ENCODE measurements around the gene ZNF639.

DNA sequence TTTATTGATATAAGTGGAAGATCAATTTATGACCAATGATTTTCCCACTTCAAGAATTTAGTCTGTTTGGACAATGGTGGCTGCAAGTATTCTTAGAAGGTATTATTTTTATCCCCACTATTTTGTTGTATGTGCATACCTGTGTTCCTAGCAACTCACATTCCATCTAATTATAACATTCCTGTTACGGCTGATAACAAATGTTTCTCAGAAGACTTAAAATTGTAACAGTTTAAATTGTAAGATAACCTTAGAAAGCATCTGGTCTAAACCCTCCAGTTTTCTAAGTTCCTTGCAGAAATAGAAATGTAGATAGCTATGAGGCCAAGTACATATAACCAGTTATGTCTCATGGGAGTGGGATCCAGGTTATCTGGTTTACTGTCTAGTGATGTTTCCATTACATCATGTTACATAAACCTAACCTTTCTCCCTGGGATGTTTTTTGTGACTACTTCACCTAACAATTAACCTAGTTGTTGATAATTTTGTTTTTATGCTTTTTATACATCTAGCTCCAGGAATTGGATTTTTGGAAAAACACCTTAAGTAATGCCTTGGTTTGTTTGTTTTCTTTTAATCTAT, 13.6 kb downstream of the ZNF639 start:
- TF ChIP-seq CEBPB (IDR thresholded peaks at IDR 0.05; ENCODE audit: low read depth): no peak
- TF ChIP-seq, protein P1, sequence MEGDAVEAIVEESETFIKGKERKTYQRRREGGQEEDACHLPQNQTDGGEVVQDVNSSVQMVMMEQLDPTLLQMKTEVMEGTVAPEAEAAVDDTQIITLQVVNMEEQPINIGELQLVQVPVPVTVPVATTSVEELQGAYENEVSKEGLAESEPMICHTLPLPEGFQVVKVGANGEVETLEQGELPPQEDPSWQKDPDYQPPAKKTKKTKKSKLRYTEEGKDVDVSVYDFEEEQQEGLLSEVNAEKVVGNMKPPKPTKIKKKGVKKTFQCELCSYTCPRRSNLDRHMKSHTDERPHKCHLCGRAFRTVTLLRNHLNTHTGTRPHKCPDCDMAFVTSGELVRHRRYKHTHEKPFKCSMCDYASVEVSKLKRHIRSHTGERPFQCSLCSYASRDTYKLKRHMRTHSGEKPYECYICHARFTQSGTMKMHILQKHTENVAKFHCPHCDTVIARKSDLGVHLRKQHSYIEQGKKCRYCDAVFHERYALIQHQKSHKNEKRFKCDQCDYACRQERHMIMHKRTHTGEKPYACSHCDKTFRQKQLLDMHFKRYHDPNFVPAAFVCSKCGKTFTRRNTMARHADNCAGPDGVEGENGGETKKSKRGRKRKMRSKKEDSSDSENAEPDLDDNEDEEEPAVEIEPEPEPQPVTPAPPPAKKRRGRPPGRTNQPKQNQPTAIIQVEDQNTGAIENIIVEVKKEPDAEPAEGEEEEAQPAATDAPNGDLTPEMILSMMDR (IDR thresholded peaks at IDR 0.05 in 2 of 3, conservative IDR thresholded peaks at IDR 0.05 in 1 of 3; ENCODE audit: borderline replicate concordance in 1 of 3, insufficient read depth in 1 of 3, low read depth in 2 of 3, low read length in 2 of 3): no peak
- TF ChIP-seq POLR2AphosphoS5 (IDR thresholded peaks at IDR 0.05; ENCODE audit: low read depth, low read length): no peak
- no peak for TF ChIP-seq POLR2A (IDR thresholded peaks at IDR 0.05; ENCODE audit: borderline replicate concordance, extremely low read depth, insufficient read depth, insufficient read length)
- no peak for TF ChIP-seq EZH2 (IDR thresholded peaks at IDR 0.05)
- TF ChIP-seq EZH2phosphoT487 (IDR thresholded peaks at IDR 0.05; ENCODE audit: borderline replicate concordance): no peak
